ENCODE results near the gene STIM1.

The STIM1 gene

GRCh38 chr11:3914805-3915204 lies 59.3 kb downstream of the STIM1 start:
- TF ChIP-seq CTCF (IDR thresholded peaks at IDR 0.05) = no peak
- H3K4me3 ChIP-seq = no peak overlapping the region
- H3K27ac ChIP-seq = no peak overlapping the region
- DNase-seq (ENCODE audit: low spot score) = no peak

DNA sequence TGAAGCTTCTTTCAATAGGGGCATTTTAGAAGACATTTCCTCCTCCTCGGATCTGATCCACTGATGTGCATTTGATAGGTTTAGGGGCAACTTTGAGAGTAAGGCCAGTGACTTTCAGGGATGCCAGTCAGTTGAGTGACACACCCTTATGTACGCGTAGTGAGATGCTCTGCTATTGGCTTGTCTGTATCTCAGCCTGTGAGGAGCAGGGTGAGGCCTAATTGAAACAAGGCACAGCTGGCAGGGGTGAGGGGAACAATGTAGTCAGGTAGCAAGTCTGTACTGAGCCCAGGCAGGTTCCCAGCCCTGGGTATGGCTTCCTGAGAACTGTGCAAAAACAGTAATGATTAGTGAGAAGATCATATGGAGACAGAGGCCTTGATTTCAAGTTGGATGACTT lies 61.5 kb downstream of the STIM1 start:
- no peak for DNase-seq (ENCODE audit: low spot score)
- Histone ChIP-seq H3K4me3 (no peak overlapping the region), H3K27ac (no peak overlapping the region)
- TF ChIP-seq CTCF (IDR thresholded peaks at IDR 0.05) = no peak

DNA sequence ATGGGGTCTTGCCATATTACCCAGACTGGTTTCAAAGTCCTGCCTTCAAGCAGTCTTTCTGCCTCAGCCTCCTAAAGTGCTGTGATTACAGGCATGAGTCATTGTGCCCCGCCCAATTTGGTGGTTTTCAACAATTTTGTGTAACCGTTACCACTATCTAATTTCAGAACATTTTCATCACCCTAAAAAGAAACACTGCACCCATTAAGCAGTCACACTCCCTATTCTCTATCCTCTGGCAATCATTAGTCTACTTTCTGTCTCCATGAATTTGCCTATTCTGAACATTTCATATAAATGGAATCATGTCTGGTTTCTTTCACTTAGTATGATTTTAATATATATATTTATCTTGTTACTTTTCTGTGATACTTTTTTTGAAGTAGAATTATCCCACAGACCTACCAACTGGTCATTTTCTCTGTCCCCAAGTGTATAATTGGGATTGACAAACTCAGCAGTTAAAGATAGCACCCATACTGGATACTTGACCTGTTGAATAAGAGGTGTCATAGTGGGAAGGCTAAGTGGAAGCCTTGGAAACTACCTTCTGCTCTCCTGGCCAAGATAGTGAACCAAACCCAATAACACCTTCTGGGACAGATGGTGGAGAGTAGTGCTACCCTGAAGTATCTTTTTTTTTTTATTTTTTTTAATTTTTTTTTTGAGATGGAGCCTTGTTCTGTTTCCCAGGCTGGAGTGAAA lies 64.8 kb downstream of the STIM1 start:
- peak; percentile 76 for DNase-seq (ENCODE audit: low spot score)
- Histone ChIP-seq H3K4me3 (no peak overlapping the region), H3K27ac (no peak overlapping the region)
- no peak for TF ChIP-seq CTCF (IDR thresholded peaks at IDR 0.05)

DNA sequence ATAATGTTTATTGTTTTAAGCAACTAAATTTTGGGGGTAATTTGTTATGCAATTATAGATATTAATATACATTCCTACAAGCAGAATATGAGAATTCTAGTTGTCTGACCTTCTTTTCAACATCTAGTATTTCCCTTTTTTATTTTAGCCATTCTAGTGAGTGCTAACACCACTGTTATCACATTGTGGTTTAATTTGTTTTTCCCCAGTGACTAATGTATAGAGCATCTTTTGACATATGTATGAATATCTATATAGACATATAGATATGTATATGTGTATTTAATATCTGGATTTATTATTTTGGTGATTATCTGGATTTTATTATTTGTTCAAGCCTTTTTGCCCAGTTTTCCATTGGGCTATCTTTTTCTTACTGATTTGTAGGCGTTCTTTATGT lies 66.6 kb downstream of the STIM1 start:
- no peak for DNase-seq (ENCODE audit: low spot score)
- H3K4me3 ChIP-seq = no peak overlapping the region
- H3K27ac ChIP-seq = no peak overlapping the region
- no peak for TF ChIP-seq CTCF (IDR thresholded peaks at IDR 0.05)

DNA sequence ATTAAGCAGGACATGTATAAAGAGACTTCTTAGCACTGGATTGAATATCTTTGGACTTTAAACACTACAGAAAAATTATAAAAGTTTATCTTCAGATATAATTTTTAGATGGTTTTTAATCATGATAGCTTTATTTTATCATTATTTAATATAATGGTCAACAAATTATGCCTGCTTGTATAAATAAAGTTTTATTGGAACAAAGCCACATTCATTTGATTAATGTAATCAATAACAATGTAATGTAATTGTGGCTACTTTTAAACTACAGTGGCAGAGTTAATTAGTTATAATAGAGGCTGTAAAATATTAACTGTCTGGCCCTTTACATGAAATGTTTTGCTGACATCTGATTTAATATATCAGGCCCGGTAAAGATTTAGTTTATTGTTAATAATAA lies 70.0 kb downstream of the STIM1 start:
- no peak for DNase-seq (ENCODE audit: low spot score)
- no peak for TF ChIP-seq CTCF (IDR thresholded peaks at IDR 0.05)

DNA sequence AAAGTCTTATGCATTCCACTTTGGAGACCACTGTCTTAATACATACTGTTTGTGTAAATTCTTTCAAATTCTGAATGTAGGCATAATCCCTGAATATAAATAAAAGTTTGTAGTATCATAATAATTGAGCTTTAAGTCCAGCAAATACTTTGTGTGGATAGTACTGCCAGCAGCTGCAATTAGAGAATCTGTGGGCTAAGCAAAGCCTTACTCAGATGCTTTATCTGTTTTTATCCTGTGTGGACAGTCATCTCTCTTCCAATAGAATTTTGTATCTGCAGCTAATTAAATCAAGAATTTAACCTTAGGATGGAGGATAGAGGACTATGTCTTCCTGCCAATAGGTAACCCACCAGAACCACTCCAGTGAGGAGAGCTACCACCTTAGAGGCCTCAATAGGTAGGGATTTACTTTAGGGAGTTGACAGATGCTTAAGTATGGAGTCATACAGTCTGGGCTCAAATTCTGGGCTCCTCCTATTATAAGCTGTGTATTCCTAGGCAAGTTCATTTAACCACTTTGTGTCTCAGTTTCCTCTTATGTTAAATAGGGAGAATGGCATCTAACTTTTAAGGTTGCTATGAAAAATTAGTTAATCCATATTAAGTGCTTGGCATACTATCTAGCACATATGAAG lies 71.1 kb downstream of the STIM1 start:
- Histone ChIP-seq H3K27ac (no peak overlapping the region), H3K4me3 (no peak overlapping the region)
- no peak for TF ChIP-seq CTCF (IDR thresholded peaks at IDR 0.05)
- DNase-seq (ENCODE audit: low spot score) = no peak

More for the DNA sequence above, 70.0 kb downstream of the STIM1 start:
- Histone ChIP-seq H3K4me3 (no peak overlapping the region), H3K27ac (no peak overlapping the region)

Measured in coronary artery (tissue), 2 donors.